ENCODE results near the gene FYN. TPM values are rescaled to one million over a fixed set of nuclear protein-coding genes. Genes with fewer than 3 reads are reported as not detected.

The FYN gene
- total and polyA plus RNA-seq, 2 of the 13 experiments (the other 11 are each of a cell fraction or from before 2014, with no cell fraction given): 15.5 to 24.6 TPM

- no peak for TF ChIP-seq ZHX2 (IDR thresholded peaks at IDR 0.05; ENCODE audit: low read depth)
- TF ChIP-seq ZHX2 (CRISPR knock-in tag; IDR thresholded peaks at IDR 0.05; ENCODE audit: borderline replicate concordance): no peak
- TF ChIP-seq IRF2 (CRISPR knock-in tag; IDR thresholded peaks at IDR 0.05): no peak
- 0 out of 2 replicates have a peak, but pooled peaks have one; percentile 18 for TF ChIP-seq ZSCAN29 (CRISPR knock-in tag; conservative IDR thresholded peaks at IDR 0.05)
- TF ChIP-seq SOX6 (IDR thresholded peaks at IDR 0.05): no peak
- TF ChIP-seq SOX6 (CRISPR knock-in tag; IDR thresholded peaks at IDR 0.05): peak; percentile 45; the same call in 1 of the 2 replicates
- no peak for TF ChIP-seq KDM5A (IDR thresholded peaks at IDR 0.05; ENCODE audit: borderline replicate concordance, low read length)
- TF ChIP-seq NFIB (CRISPR knock-in tag; IDR thresholded peaks at IDR 0.05; ENCODE audit: borderline replicate concordance): no peak
- no peak for TF ChIP-seq SMYD3 (CRISPR knock-in tag; IDR thresholded peaks at IDR 0.05)
- peak; percentile 27; the same call in 1 of the 2 replicates for TF ChIP-seq MAX (IDR thresholded peaks at IDR 0.05)
- no peak for TF ChIP-seq NFE2L1 (CRISPR knock-in tag; IDR thresholded peaks at IDR 0.05; ENCODE audit: borderline replicate concordance)
- TF ChIP-seq ZBTB10 (CRISPR knock-in tag; IDR thresholded peaks at IDR 0.05; ENCODE audit: borderline replicate concordance): no peak
- TF ChIP-seq BRF2 (CRISPR knock-in tag; IDR thresholded peaks at IDR 0.05): no peak
- no peak for TF ChIP-seq REXO4 (CRISPR knock-in tag; IDR thresholded peaks at IDR 0.05; ENCODE audit: borderline replicate concordance)
- no peak for TF ChIP-seq CHCHD3 (CRISPR knock-in tag; IDR thresholded peaks at IDR 0.05)
- no peak; the same call in 1 of the 2 replicates for TF ChIP-seq SALL1 (CRISPR knock-in tag; IDR thresholded peaks at IDR 0.05)
- no peak for TF ChIP-seq SMC3 (IDR thresholded peaks at IDR 0.05; ENCODE audit: low read length)
- no peak for TF ChIP-seq ZNF546 (CRISPR knock-in tag; conservative IDR thresholded peaks at IDR 0.05)
- peak; percentile 79; the same call in 1 of the 2 replicates for TF ChIP-seq ARID3A (IDR thresholded peaks at IDR 0.05; ENCODE audit: low read depth, low read length)
- peak; percentile 41; the same call in 1 of the 2 replicates for TF ChIP-seq FOXA3 (CRISPR knock-in tag; IDR thresholded peaks at IDR 0.05)
These were observed 196.9 kb downstream of the FYN start (continued) for GRCh38 chr6:111676383-111676782.

Measured in HepG2 (cell line).